Loucy (cell line): ENCODE results near the gene CCPG1.

Source experiments
- EZH2phosphoT487 ChIP-seq: fragments of 200-600 bp; IDR thresholded peaks from 2 replicates; pipeline ENCODE4 v1.6.1; 2018; ENCODE audit warnings: antibody characterized with exemption, mild to moderate bottlenecking, moderate library complexity, borderline replicate concordance
- TF ChIP-seq, protein P1 (sequence below): fragments of 200-600 bp; sonication (generic); conservative IDR thresholded peaks from 2 replicates; pipeline ENCODE4 v1.5.1; 2014; ENCODE audit warnings: mild to moderate bottlenecking, antibody characterized with exemption, low read length

DNA sequence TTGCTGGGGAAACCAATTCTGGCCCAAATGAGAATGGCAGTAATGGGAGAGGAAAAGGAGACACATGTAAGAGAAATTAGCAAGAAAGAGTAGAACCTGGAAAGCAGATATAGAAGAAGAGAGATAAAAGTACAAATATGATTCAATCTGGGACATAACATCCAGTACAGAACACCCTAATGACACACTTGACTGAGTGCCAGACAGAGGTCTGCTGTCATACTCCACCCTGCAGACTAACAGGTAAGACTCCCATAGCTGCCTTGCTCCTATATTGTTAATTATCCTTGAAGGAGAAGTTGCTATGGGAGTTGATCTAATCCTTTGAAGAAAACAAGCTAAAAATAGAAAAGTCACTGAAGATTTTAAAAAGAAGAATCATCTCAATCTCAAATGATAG lies 21.1 kb downstream of the CCPG1 start:
- no peak for TF ChIP-seq EZH2phosphoT487
- TF ChIP-seq, protein P1, sequence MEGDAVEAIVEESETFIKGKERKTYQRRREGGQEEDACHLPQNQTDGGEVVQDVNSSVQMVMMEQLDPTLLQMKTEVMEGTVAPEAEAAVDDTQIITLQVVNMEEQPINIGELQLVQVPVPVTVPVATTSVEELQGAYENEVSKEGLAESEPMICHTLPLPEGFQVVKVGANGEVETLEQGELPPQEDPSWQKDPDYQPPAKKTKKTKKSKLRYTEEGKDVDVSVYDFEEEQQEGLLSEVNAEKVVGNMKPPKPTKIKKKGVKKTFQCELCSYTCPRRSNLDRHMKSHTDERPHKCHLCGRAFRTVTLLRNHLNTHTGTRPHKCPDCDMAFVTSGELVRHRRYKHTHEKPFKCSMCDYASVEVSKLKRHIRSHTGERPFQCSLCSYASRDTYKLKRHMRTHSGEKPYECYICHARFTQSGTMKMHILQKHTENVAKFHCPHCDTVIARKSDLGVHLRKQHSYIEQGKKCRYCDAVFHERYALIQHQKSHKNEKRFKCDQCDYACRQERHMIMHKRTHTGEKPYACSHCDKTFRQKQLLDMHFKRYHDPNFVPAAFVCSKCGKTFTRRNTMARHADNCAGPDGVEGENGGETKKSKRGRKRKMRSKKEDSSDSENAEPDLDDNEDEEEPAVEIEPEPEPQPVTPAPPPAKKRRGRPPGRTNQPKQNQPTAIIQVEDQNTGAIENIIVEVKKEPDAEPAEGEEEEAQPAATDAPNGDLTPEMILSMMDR, result no peak
